Measurements from ENCODE around the gene KDM1A. TPM values are rescaled to one million over a fixed set of nuclear protein-coding genes. Genes with fewer than 3 reads are reported as not detected.

The KDM1A gene
- total RNA-seq, 1 donor from 2014 or later = 258 TPM

DNA sequence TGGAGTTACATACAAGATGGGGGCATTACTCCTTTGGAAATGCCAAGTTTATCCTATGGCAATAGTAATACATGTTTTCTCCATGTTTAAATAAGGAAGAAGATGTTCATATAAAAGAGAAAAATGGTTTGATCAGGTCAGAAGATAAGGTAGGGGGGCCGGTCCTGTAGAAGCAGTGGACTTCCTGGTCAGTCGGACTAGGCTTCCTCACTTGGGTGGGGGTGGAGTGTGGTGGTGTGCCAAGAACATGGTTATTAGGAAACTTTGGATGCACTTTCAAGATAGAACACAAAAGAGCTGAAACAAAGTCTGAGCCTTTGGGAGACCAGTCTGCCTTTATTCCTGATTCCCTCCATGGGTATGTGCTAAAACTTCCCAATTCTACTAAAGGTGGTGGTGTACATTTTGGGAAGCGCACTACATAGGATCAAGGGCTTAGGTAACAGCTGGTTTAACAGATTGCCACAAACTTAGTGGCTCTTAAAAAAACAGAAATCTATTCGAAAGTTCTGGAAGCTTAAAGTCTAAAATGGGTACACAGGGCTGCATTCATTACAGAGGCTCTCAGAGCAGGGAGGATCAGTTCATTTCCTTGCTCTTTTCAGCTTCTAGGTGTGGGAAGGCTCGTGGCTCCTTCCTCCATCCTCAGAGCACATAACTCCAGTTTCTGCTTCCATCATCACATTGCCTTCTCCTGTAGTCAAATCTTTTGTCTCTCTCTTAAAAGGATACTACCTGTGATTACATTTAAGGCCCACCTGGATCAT is 64.6 kb downstream of the KDM1A start:
- Mint-ChIP-seq H3K4me3 (no peak overlapping the region), H3K36me3 (ENCODE audit: low read depth) (peaks cover 36% of the 10 kb centered on the region), H3K9me3 (no peaks in the 10 kb centered on the region), H3K27ac (ENCODE audit: unreplicated experiment) (no peak overlapping the region), H3K27me3 (ENCODE audit: low read depth) (no peaks in the 10 kb centered on the region), H3K4me1 (no peaks in the 10 kb centered on the region)
- TF ChIP-seq, protein P1, sequence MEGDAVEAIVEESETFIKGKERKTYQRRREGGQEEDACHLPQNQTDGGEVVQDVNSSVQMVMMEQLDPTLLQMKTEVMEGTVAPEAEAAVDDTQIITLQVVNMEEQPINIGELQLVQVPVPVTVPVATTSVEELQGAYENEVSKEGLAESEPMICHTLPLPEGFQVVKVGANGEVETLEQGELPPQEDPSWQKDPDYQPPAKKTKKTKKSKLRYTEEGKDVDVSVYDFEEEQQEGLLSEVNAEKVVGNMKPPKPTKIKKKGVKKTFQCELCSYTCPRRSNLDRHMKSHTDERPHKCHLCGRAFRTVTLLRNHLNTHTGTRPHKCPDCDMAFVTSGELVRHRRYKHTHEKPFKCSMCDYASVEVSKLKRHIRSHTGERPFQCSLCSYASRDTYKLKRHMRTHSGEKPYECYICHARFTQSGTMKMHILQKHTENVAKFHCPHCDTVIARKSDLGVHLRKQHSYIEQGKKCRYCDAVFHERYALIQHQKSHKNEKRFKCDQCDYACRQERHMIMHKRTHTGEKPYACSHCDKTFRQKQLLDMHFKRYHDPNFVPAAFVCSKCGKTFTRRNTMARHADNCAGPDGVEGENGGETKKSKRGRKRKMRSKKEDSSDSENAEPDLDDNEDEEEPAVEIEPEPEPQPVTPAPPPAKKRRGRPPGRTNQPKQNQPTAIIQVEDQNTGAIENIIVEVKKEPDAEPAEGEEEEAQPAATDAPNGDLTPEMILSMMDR (conservative IDR thresholded peaks at IDR 0.05) = no peak
- no peak for DNase-seq (ENCODE audit: low read depth, low spot score)

GRCh38 chr1:23084880-23085279 is 65.6 kb downstream of the KDM1A start:
- peak overlapping the region; percentile 19 for H3K4me3 Mint-ChIP-seq
- H3K27ac Mint-ChIP-seq (ENCODE audit: unreplicated experiment) = no peak overlapping the region
- no peaks in the 10 kb centered on the region for H3K4me1 Mint-ChIP-seq
- H3K27me3 Mint-ChIP-seq (ENCODE audit: low read depth) = no peaks in the 10 kb centered on the region
- DNase-seq (ENCODE audit: low read depth, low spot score) = no peak
- H3K36me3 Mint-ChIP-seq (ENCODE audit: low read depth) = peaks cover 31% of the 10 kb centered on the region
- TF ChIP-seq, protein P1 (conservative IDR thresholded peaks at IDR 0.05) = no peak
- no peaks in the 10 kb centered on the region for H3K9me3 Mint-ChIP-seq

- H3K27ac Mint-ChIP-seq (ENCODE audit: unreplicated experiment) = no peak overlapping the region
Measured at GRCh38 chr1:23085696-23086095, 66.4 kb downstream of the KDM1A start.

DNA sequence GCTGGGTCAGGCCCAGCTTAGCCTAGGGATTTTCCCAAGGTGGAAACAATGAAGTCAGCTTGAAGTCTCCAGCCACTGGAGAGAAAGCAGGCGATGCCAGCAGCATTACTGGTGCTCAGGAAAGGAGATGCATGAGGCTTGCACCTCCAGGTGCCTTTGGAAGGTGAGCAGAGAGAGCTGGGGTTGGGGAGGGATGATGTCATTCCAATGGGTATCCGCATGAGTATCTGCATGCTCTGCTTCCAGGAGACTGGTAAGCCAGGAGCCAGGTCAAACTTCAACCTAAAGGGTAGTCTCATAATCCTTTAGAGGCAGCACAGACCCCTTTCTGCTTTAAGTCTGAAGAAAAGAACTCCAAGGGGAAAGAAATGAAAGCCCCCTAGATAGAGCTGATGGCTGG is 68.8 kb downstream of the KDM1A start:
- Mint-ChIP-seq H3K4me1 (no peaks in the 10 kb centered on the region), H3K9me3 (no peaks in the 10 kb centered on the region), H3K27ac (ENCODE audit: unreplicated experiment) (no peak overlapping the region), H3K4me3 (peak overlapping the region; percentile 21), H3K36me3 (ENCODE audit: low read depth) (peaks cover 21% of the 10 kb centered on the region), H3K27me3 (ENCODE audit: low read depth) (no peaks in the 10 kb centered on the region)
- TF ChIP-seq, protein P1 (conservative IDR thresholded peaks at IDR 0.05) = no peak
- DNase-seq (ENCODE audit: low read depth, low spot score) = no peak

More at GRCh38 chr1:23085696-23086095, 66.4 kb downstream of the KDM1A start:
- TF ChIP-seq, protein P1 (conservative IDR thresholded peaks at IDR 0.05) = no peak
- DNase-seq (ENCODE audit: low read depth, low spot score) = no peak
- Mint-ChIP-seq H3K27me3 (ENCODE audit: low read depth) (no peaks in the 10 kb centered on the region), H3K9me3 (no peaks in the 10 kb centered on the region), H3K4me1 (no peaks in the 10 kb centered on the region), H3K4me3 (no peak overlapping the region), H3K36me3 (ENCODE audit: low read depth) (peaks cover 28% of the 10 kb centered on the region)

DNA sequence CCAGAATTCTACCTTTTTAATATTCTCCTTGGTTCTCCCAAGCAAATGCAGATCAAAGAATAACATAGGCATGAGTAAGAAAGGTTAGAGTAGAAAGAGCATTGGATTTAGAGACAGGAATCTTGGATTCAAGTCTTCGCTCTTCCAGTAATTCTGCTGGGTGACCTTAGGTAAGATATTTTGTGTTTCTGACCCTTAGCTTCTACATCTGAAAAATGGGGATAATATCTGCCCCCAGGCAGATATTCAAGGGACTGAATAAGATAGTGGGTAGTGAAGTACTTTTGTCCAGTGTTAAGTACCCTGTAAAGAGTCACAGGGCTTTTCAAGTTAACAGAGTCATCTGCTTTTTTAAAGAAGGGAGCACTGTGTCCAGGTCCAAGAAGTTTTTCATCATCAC is 70.8 kb downstream of the KDM1A start:
- no peaks in the 10 kb centered on the region for H3K27me3 Mint-ChIP-seq (ENCODE audit: low read depth)
- H3K4me1 Mint-ChIP-seq = no peaks in the 10 kb centered on the region
- H3K36me3 Mint-ChIP-seq (ENCODE audit: low read depth) = peaks cover 31% of the 10 kb centered on the region
- H3K4me3 Mint-ChIP-seq = no peak overlapping the region
- TF ChIP-seq, protein P1 (conservative IDR thresholded peaks at IDR 0.05) = no peak
- DNase-seq (ENCODE audit: low read depth, low spot score) = no peak
- H3K27ac Mint-ChIP-seq (ENCODE audit: unreplicated experiment) = no peak overlapping the region
- H3K9me3 Mint-ChIP-seq = no peaks in the 10 kb centered on the region
